ENCODE results near the gene MAGI1.

Gene MAGI1

GRCh38 chr3:65627062-65627461 lies 411.7 kb downstream of the MAGI1 start:
- no peak for ATAC-seq
- TF ChIP-seq TOX (CRISPR knock-in tag; IDR thresholded peaks at IDR 0.05; ENCODE audit: borderline replicate concordance) (no peak), PPARA (CRISPR knock-in tag; IDR thresholded peaks at IDR 0.05; ENCODE audit: borderline replicate concordance) (no peak), ARNTL (CRISPR knock-in tag; IDR thresholded peaks at IDR 0.05; ENCODE audit: borderline replicate concordance, low read depth) (no peak), CSDC2 (CRISPR knock-in tag; IDR thresholded peaks at IDR 0.05) (no peak), OSR1 (CRISPR knock-in tag; IDR thresholded peaks at IDR 0.05) (no peak), TSHZ2 (CRISPR knock-in tag; IDR thresholded peaks at IDR 0.05) (no peak), ESRRG (CRISPR knock-in tag; IDR thresholded peaks at IDR 0.05) (no peak), ISL1 (CRISPR knock-in tag; IDR thresholded peaks at IDR 0.05) (no peak), CSRNP3 (CRISPR knock-in tag; IDR thresholded peaks at IDR 0.05) (no peak), ZFP3 (CRISPR knock-in tag; IDR thresholded peaks at IDR 0.05) (no peak)
- TF ChIP-seq, protein P1, sequence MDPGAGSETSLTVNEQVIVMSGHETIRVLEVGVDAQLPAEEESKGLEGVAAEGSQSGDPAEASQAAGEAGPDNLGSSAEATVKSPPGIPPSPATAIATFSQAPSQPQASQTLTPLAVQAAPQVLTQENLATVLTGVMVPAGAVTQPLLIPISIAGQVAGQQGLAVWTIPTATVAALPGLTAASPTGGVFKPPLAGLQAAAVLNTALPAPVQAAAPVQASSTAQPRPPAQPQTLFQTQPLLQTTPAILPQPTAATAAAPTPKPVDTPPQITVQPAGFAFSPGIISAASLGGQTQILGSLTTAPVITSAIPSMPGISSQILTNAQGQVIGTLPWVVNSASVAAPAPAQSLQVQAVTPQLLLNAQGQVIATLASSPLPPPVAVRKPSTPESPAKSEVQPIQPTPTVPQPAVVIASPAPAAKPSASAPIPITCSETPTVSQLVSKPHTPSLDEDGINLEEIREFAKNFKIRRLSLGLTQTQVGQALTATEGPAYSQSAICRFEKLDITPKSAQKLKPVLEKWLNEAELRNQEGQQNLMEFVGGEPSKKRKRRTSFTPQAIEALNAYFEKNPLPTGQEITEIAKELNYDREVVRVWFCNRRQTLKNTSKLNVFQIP (CRISPR knock-in tag; IDR thresholded peaks at IDR 0.05; ENCODE audit: borderline replicate concordance, low read depth) = no peak
- TF ChIP-seq, protein P2, sequence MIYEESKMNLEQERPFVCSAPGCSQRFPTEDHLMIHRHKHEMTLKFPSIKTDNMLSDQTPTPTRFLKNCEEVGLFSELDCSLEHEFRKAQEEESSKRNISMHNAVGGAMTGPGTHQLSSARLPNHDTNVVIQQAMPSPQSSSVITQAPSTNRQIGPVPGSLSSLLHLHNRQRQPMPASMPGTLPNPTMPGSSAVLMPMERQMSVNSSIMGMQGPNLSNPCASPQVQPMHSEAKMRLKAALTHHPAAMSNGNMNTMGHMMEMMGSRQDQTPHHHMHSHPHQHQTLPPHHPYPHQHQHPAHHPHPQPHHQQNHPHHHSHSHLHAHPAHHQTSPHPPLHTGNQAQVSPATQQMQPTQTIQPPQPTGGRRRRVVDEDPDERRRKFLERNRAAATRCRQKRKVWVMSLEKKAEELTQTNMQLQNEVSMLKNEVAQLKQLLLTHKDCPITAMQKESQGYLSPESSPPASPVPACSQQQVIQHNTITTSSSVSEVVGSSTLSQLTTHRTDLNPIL (CRISPR knock-in tag; IDR thresholded peaks at IDR 0.05; ENCODE audit: low read depth) = no peak

- no peak for ATAC-seq
- TF ChIP-seq RARB (CRISPR knock-in tag; IDR thresholded peaks at IDR 0.05) = no peak
- TF ChIP-seq CSDC2 (CRISPR knock-in tag; IDR thresholded peaks at IDR 0.05) = no peak
- no peak for TF ChIP-seq ZNF565 (CRISPR knock-in tag; conservative IDR thresholded peaks at IDR 0.05; ENCODE audit: low read depth)
- TF ChIP-seq GLIS3 (CRISPR knock-in tag; IDR thresholded peaks at IDR 0.05) = no peak
- no peak for TF ChIP-seq ESRRG (CRISPR knock-in tag; IDR thresholded peaks at IDR 0.05)
- TF ChIP-seq TOX (CRISPR knock-in tag; IDR thresholded peaks at IDR 0.05; ENCODE audit: borderline replicate concordance) = no peak
- no peak for TF ChIP-seq ARNTL (CRISPR knock-in tag; IDR thresholded peaks at IDR 0.05; ENCODE audit: borderline replicate concordance, low read depth)
- TF ChIP-seq CSRNP3 (CRISPR knock-in tag; IDR thresholded peaks at IDR 0.05) = no peak
- TF ChIP-seq ZNF8 (CRISPR knock-in tag; IDR thresholded peaks at IDR 0.05) = no peak
These were observed 413.4 kb downstream of the MAGI1 start for GRCh38 chr3:65625305-65625704.

GRCh38 chr3:65623362-65623761 lies 415.4 kb downstream of the MAGI1 start:
- ATAC-seq = no peak
- TF ChIP-seq CSDC2 (CRISPR knock-in tag; IDR thresholded peaks at IDR 0.05) = no peak
- no peak for TF ChIP-seq ZNF70 (CRISPR knock-in tag; IDR thresholded peaks at IDR 0.05)
- no peak for TF ChIP-seq TSHZ2 (CRISPR knock-in tag; IDR thresholded peaks at IDR 0.05)
- no peak for TF ChIP-seq RARB (CRISPR knock-in tag; IDR thresholded peaks at IDR 0.05)
- no peak for TF ChIP-seq ARNTL (CRISPR knock-in tag; IDR thresholded peaks at IDR 0.05; ENCODE audit: borderline replicate concordance, low read depth)
- no peak for TF ChIP-seq ZNF8 (CRISPR knock-in tag; IDR thresholded peaks at IDR 0.05)
- TF ChIP-seq ZFP3 (CRISPR knock-in tag; IDR thresholded peaks at IDR 0.05) = no peak
- no peak for TF ChIP-seq BACH2 (CRISPR knock-in tag; IDR thresholded peaks at IDR 0.05; ENCODE audit: borderline replicate concordance)
- TF ChIP-seq ISL1 (CRISPR knock-in tag; IDR thresholded peaks at IDR 0.05) = no peak
- TF ChIP-seq, protein P2 (CRISPR knock-in tag; IDR thresholded peaks at IDR 0.05; ENCODE audit: low read depth) = no peak
- TF ChIP-seq SNAI2 (CRISPR knock-in tag; IDR thresholded peaks at IDR 0.05) = no peak
- no peak for TF ChIP-seq TCF4 (CRISPR knock-in tag; IDR thresholded peaks at IDR 0.05; ENCODE audit: borderline replicate concordance)
- no peak for TF ChIP-seq CSRNP3 (CRISPR knock-in tag; IDR thresholded peaks at IDR 0.05)
- TF ChIP-seq ZC3H10 (CRISPR knock-in tag; IDR thresholded peaks at IDR 0.05) = no peak
- no peak for TF ChIP-seq ESRRG (CRISPR knock-in tag; IDR thresholded peaks at IDR 0.05)
- no peak for TF ChIP-seq ZFP30 (CRISPR knock-in tag; IDR thresholded peaks at IDR 0.05)
